KMS-11 (cell line): ENCODE data around the gene CROCC2.

ENCODE experiments used
- H2AFZ ChIP-seq: fragments of 200-600 bp; sonication (generic); 2 replicates; pipeline ENCODE4 v1.6.1; 2016; ENCODE audit warnings: antibody characterized with exemption, mixed run types, low read depth
- H3K27ac ChIP-seq: fragments of 200-600 bp; sonication (generic); 2 replicates; pipeline ENCODE4 v1.6.1; 2016; ENCODE audit warnings: mild to moderate bottlenecking, mixed run types
- H3K27me3 ChIP-seq: fragments of 200-600 bp; sonication (generic); 2 replicates; pipeline ENCODE4 v1.6.1; 2017; ENCODE audit warnings: mild to moderate bottlenecking, low read depth, mixed run types, moderate library complexity; ENCODE audit not compliant: insufficient read depth
- H3K36me3 ChIP-seq: fragments of 200-600 bp; sonication (generic); 2 replicates; pipeline ENCODE4 v1.6.1; 2017; ENCODE audit warnings: mild to moderate bottlenecking, mixed run types; ENCODE audit not compliant: insufficient read depth
- H3K4me1 ChIP-seq: fragments of 200-600 bp; sonication (generic); 2 replicates; pipeline ENCODE4 v1.6.1; 2016; ENCODE audit warnings: mild to moderate bottlenecking, low read depth, mixed run types; ENCODE audit not compliant: poor library complexity, severe bottlenecking
- H3K4me2 ChIP-seq: fragments of 200-600 bp; sonication (generic); 2 replicates; pipeline ENCODE4 v1.7.0; 2016; ENCODE audit warnings: mild to moderate bottlenecking, mixed run types
- H3K4me3 ChIP-seq: fragments of 200-600 bp; sonication (generic); IDR thresholded peaks from 2 replicates; pipeline ENCODE4 v1.6.1; 2017; ENCODE audit warnings: low read depth, low read length, mixed read lengths; ENCODE audit not compliant: insufficient read depth
- H3K79me2 ChIP-seq: fragments of 200-600 bp; sonication (generic); 2 replicates; pipeline ENCODE4 v1.6.1; 2016; ENCODE audit warnings: low read depth, mixed run types; ENCODE audit not compliant: insufficient read depth
- H3K9ac ChIP-seq: fragments of 200-600 bp; sonication (generic); 2 replicates; pipeline ENCODE4 v1.6.1; 2016; ENCODE audit warnings: mild to moderate bottlenecking, mixed run types
- H4K20me1 ChIP-seq: fragments of 200-600 bp; sonication (generic); 2 replicates; pipeline ENCODE4 v1.6.1; 2016; ENCODE audit warnings: mild to moderate bottlenecking, mixed run types; ENCODE audit not compliant: insufficient read depth
- TF ChIP-seq, protein P1 (sequence below): fragments of 200-600 bp; sonication (generic); conservative IDR thresholded peaks from 2 replicates; pipeline ENCODE4 v1.6.1; 2017; ENCODE audit warnings: low read depth, mild to moderate bottlenecking, antibody characterized with exemption, low read length, moderate library complexity, mixed read lengths

The CROCC2 gene

DNA sequence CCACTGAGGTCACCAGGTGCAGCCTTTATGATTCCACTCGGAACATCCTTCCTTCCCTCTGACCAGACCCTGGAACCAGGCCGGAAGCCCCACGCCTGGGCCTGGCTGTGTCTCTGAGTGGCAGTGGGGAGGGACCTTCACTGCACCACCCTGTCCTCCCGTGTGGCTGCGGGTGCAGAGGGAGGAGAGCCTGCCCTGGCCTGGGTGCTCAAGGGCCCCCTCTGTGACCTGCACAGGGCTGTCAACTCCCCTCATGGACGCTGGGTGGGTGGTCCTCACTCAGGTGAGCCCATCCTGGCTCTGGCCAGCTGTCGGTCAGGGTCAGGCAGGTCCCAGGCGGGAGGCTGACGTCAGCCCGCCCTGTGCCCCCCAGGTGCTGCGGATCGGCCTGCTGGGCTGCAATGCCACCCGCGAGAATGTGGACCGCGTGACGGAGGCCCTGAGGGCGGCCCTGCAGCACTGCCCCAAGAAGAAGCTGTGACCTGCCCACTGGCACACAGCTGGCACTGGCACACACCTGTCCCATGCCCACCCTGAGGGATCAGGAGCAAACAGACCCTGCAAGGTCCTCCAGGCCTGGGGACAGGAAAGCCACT, 27.7 kb upstream of the CROCC2 start:
- Histone ChIP-seq H3K4me1 (no peaks in the 10 kb centered on the region), H3K4me2 (no peak overlapping the region), H3K27me3 (peaks cover 40% of the 10 kb centered on the region), H3K27ac (no peak overlapping the region), H3K36me3 (no peaks in the 10 kb centered on the region), H3K9ac (no peak overlapping the region), H3K4me3 (no peak overlapping the region), H4K20me1 (no peaks in the 10 kb centered on the region), H2AFZ (no peak overlapping the region), H3K79me2 (no peaks in the 10 kb centered on the region)
- TF ChIP-seq, protein P1, sequence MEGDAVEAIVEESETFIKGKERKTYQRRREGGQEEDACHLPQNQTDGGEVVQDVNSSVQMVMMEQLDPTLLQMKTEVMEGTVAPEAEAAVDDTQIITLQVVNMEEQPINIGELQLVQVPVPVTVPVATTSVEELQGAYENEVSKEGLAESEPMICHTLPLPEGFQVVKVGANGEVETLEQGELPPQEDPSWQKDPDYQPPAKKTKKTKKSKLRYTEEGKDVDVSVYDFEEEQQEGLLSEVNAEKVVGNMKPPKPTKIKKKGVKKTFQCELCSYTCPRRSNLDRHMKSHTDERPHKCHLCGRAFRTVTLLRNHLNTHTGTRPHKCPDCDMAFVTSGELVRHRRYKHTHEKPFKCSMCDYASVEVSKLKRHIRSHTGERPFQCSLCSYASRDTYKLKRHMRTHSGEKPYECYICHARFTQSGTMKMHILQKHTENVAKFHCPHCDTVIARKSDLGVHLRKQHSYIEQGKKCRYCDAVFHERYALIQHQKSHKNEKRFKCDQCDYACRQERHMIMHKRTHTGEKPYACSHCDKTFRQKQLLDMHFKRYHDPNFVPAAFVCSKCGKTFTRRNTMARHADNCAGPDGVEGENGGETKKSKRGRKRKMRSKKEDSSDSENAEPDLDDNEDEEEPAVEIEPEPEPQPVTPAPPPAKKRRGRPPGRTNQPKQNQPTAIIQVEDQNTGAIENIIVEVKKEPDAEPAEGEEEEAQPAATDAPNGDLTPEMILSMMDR, result no peak

DNA sequence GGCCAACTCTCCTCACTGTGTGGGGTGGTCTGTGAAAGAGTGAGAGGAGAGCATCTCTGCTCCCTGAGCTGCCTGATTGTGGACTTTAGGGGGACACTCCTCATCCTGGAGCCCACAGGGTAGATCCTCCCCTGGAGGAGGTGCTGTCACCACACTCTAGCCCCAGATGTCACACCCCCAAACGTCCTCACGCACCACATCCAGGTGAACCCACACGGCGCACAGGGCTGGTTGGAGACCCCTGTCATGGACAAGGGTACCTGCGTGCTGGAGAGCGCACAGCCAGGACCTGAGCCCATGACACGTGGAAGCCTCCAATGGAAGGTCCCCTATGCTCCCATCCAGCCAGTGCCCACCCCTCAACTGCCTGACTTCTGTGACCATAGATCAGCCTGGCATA, 27.0 kb upstream of the CROCC2 start:
- TF ChIP-seq, protein P1, result no peak
- Histone ChIP-seq H3K4me1 (no peaks in the 10 kb centered on the region), H3K36me3 (no peaks in the 10 kb centered on the region), H4K20me1 (no peaks in the 10 kb centered on the region), H3K79me2 (no peaks in the 10 kb centered on the region), H2AFZ (no peak overlapping the region), H3K4me2 (no peak overlapping the region), H3K27me3 (peaks cover 36% of the 10 kb centered on the region), H3K27ac (no peak overlapping the region), H3K4me3 (no peak overlapping the region), H3K9ac (no peak overlapping the region)

DNA sequence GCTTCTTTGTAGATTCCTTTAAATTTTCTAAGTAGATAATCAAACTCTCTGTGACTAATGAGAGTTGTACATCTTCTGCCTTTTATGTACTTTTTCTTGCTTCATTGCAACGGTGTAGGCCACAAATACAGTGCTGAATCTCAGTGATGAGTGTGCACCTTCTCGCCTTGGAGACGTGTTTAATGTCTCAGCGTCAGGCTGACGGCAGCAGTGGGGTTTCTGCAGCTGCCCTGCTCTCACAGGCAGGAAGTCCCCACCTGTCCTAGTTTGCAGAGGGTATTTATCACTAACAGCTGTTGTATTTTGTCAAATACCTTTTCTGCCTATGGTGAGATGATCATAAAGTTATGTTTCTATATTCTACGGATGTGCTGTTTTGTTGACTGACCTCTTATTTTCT, 24.2 kb upstream of the CROCC2 start:
- H3K36me3 ChIP-seq, result no peaks in the 10 kb centered on the region
- TF ChIP-seq, protein P1, result no peak
- no peaks in the 10 kb centered on the region for H4K20me1 ChIP-seq
- no peak overlapping the region for H3K4me2 ChIP-seq
- H3K9ac ChIP-seq, result no peak overlapping the region
- H3K4me1 ChIP-seq, result no peaks in the 10 kb centered on the region
- no peak overlapping the region for H3K4me3 ChIP-seq
- no peak overlapping the region for H3K27ac ChIP-seq
- H3K27me3 ChIP-seq, result peaks cover 36% of the 10 kb centered on the region
- H3K79me2 ChIP-seq, result no peaks in the 10 kb centered on the region
- H2AFZ ChIP-seq, result no peak overlapping the region

DNA sequence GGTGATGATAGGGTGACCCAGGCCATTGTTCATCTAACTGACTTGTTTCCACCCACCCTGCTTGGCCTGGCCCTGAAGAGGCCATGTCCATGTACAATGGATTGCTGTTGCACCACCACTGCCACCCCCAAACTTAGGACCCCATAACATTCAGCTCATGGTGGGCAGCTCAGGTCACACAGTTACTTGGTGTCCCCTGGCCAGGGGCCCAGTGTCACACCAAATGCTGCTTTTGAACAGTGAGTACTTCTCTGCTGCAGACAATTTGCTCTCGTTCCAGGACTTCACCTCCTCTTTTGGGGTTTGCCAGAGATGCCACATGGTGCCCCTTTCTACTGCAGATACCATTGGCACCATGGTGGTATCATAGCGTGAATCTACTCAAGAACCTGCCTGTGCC, 21.9 kb upstream of the CROCC2 start:
- no peak overlapping the region for H2AFZ ChIP-seq
- no peaks in the 10 kb centered on the region for H3K4me1 ChIP-seq
- TF ChIP-seq, protein P1, result no peak
- H3K4me2 ChIP-seq, result no peak overlapping the region
- H4K20me1 ChIP-seq, result no peaks in the 10 kb centered on the region
- H3K36me3 ChIP-seq, result no peaks in the 10 kb centered on the region
- no peaks in the 10 kb centered on the region for H3K79me2 ChIP-seq
- no peak overlapping the region for H3K9ac ChIP-seq
- H3K27me3 ChIP-seq, result peaks cover 36% of the 10 kb centered on the region
- no peak overlapping the region for H3K27ac ChIP-seq
- H3K4me3 ChIP-seq, result no peak overlapping the region
